Sigmoid colon (tissue), 7 donors: Measurements from ENCODE around the gene MTFMT. TPM values are rescaled to one million over a fixed set of nuclear protein-coding genes. Genes with fewer than 3 reads are reported as not detected.

Experiments used
- DNase-seq: peaks from one replicate; pipeline ENCODE4 v3.0.0-alpha.2; 2019
- H3K27ac ChIP-seq, 4 donors: fragments of 200-600 bp; sonication (generic); one replicate each; pipeline ENCODE4 v1.5.1; 2016 to 2019; ENCODE audit warnings: mild to moderate bottlenecking in 1 of 4
- H3K27me3 ChIP-seq, 3 donors: fragments of 200-600 bp; sonication (generic); one replicate each; pipeline ENCODE4 v1.5.1; 2019; ENCODE audit warnings: mild to moderate bottlenecking in 1 of 3
- H3K36me3 ChIP-seq, 4 donors: fragments of 200-600 bp; sonication (generic); one replicate each; pipeline ENCODE4 v1.5.1; 2016 to 2019
- H3K4me1 ChIP-seq, 4 donors: fragments of 200-600 bp; sonication (generic); one replicate each; pipeline ENCODE4 v1.5.1; 2017 to 2019
- H3K4me3 ChIP-seq, 4 donors: fragments of 200-600 bp; sonication (generic); one replicate each; pipeline ENCODE4 v1.5.1; 2017 to 2019; ENCODE audit warnings: mild to moderate bottlenecking in 2 of 4, moderate library complexity in 1 of 4
- H3K9me3 ChIP-seq, 4 donors: fragments of 200-600 bp in 3 of 4; sonication (generic) in 3 of 4; one replicate each; pipeline versions ENCODE4 v1.5.1 to v1.6.1; 2013 to 2019
- EP300 ChIP-seq, 4 donors: sonication (generic); formaldehyde crosslinking; IDR thresholded peaks; one replicate each; pipeline ENCODE4 v1.6.1; 2017; ENCODE audit warnings: antibody characterized with exemption in 4 of 4
- POLR2A ChIP-seq, 2 donors: fragments of 450-650 bp; IDR thresholded peaks; one replicate each; pipeline ENCODE4 v1.6.1; 2016; ENCODE audit warnings: antibody characterized with exemption in 2 of 2, mild to moderate bottlenecking in 2 of 2, moderate library complexity in 2 of 2
- POLR2AphosphoS5 ChIP-seq, 4 donors: sonication (generic); formaldehyde crosslinking; IDR thresholded peaks; one replicate each; pipeline ENCODE4 v1.6.1; 2017; ENCODE audit warnings: antibody characterized with exemption in 4 of 4
- WGBS, 2 donors: extraction: QIAGEN DNeasy Blood & Tissue Kit; methylation state at CpG; one replicate each; pipeline ENCODE4 v1.1.7; 2013; 5-methylcytosine and 5-hydroxymethylcytosine counted together
- intact Hi-C: fragments of 100-400 bp; cut with DNase I; formaldehyde crosslinking; loops from one replicate; pipeline ENCODE4 v1.15.1; 2023
- polyA plus RNA-seq, 3 donors: library from polyadenylated mRNA; stranded (reverse); fragments of 200-250 nt; gene quantifications; one replicate each; pipeline ENCODE4 v1.2.3, GENCODE V29; 2013
- total RNA-seq, 4 donors: library from RNA; depleted of rRNA; stranded (reverse); fragments of >200 nt; gene quantifications; one replicate each; pipeline ENCODE4 v1.1.0, GENCODE V29; 2016
- TF ChIP-seq, protein P1 (sequence below), 4 experiments: fragments of 450-650 bp in 3 of 4; fragments of 200-600 bp in 1 of 4; IDR thresholded peaks; one replicate each; pipeline ENCODE4 v1.5.1; 2016 to 2019; ENCODE audit warnings: antibody characterized with exemption in 4 of 4, mild to moderate bottlenecking in 3 of 4, moderate library complexity in 2 of 4
- donor health status: healthy with polysubstance abuse.
- donor health status: Bipolar disorder and iron deficiency.
- donor health status: healthy.

Gene MTFMT
- total and polyA plus RNA-seq, 7 donors: 10.7 to 43.6 (median 31.3) TPM

DNA sequence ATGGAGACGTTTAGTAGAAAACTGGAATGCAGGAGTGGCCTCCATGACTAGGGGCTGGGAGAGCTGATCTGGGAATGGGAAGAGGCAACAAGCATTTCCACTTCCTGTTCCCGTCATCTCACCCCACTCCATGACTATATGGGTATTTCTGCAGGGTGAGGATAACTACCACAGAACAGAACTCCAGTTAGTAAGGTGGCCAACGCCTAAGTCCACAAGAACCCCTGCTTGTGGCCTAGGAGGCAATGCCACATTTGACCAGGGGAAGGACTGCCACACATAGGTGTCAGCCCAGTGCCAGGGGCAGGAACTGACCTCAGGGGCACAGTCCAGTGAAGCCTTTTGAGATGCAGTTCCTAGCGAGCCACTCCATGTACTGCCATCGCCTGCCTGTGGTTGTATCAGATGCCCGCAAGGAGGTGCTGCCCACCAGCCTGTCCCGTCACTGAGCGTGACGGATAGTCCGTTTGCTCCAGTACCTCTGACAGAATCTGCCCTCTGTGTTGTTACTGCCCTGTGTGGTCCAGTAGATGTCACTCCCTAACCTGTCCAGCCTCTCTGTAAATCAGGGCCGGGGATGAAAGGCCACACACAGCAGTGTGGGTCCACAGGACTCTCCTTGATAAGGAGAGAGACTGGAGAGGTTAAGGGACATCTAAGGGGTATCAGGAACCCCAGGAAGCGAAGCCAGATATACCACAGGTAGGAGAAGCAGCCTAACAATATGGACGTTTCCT is 3.5 kb upstream of the MTFMT start:
- WGBS, 2 donors: 16 to 31% methylated on average over 13 of the region's 13 CpGs
- H3K36me3 ChIP-seq: no peaks in the 10 kb centered on the region
- intact Hi-C loops: loop anchor here (2.0 kb wide), 2 partner anchors 50 to 68 kb away; no protein-coding TSS in a partner anchor
- TF ChIP-seq, protein P1, sequence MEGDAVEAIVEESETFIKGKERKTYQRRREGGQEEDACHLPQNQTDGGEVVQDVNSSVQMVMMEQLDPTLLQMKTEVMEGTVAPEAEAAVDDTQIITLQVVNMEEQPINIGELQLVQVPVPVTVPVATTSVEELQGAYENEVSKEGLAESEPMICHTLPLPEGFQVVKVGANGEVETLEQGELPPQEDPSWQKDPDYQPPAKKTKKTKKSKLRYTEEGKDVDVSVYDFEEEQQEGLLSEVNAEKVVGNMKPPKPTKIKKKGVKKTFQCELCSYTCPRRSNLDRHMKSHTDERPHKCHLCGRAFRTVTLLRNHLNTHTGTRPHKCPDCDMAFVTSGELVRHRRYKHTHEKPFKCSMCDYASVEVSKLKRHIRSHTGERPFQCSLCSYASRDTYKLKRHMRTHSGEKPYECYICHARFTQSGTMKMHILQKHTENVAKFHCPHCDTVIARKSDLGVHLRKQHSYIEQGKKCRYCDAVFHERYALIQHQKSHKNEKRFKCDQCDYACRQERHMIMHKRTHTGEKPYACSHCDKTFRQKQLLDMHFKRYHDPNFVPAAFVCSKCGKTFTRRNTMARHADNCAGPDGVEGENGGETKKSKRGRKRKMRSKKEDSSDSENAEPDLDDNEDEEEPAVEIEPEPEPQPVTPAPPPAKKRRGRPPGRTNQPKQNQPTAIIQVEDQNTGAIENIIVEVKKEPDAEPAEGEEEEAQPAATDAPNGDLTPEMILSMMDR (IDR thresholded peaks at IDR 0.05): peak; percentile 54 to 68 (median 58)
- TF ChIP-seq POLR2AphosphoS5 (IDR thresholded peaks at IDR 0.05): no peak
- no peaks in the 10 kb centered on the region for H3K9me3 ChIP-seq
- H3K27me3 ChIP-seq: no peaks in the 10 kb centered on the region
- peaks cover 0 to 23% (median 17%) of the 10 kb centered on the region in 4 donors for H3K4me1 ChIP-seq
- H3K27ac ChIP-seq: peak overlapping the region in 1 of 4 donors; percentile 15
- no peak overlapping the region for H3K4me3 ChIP-seq
- DNase-seq: peak; percentile 74

GRCh38 chr15:65029736-65030208 is 333 bp upstream of the MTFMT start:
- intact Hi-C loops: no loop called here
- H3K27ac ChIP-seq: peak overlapping the region; percentile 76 to 87 (median 86)
- H3K27me3 ChIP-seq: no peaks in the 10 kb centered on the region
- DNase-seq: no peak
- H3K4me1 ChIP-seq: peaks cover 0 to 25% (median 21%) of the 10 kb centered on the region in 4 donors
- TF ChIP-seq POLR2AphosphoS5 (IDR thresholded peaks at IDR 0.05) (no peak), EP300 (IDR thresholded peaks at IDR 0.05) (no peak), POLR2A (IDR thresholded peaks at IDR 0.05) (no peak)
- TF ChIP-seq, protein P1 (IDR thresholded peaks at IDR 0.05): no peak
- H3K4me3 ChIP-seq: peak overlapping the region; percentile 65 to 96 (median 86)
- peaks cover 0 to 21% (median 6%) of the 10 kb centered on the region in 4 donors for H3K36me3 ChIP-seq
- H3K9me3 ChIP-seq: no peaks in the 10 kb centered on the region
- WGBS, 2 donors: 61 to 63% methylated on average over 12 of the region's 12 CpGs

DNA sequence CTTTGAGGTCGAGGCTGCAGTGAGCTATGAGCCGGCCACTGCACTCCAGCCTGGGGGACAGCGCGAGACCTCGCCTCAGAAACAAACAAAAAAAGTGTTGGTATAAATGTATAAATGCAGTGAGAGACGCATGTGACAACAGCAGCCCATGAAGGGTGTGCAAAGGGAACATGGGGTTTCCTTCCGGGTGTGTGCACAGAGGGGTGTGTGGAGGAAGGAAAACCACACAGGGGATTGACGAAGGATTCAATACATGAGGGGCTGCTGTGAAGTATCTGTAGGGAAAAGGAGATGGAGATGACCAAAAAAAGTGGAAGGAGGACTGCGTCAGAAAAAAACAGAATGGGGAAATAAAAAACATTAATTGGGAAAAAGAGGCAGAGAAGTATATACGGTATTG is 1.1 kb downstream of the MTFMT start:
- WGBS, 2 donors: 11 to 30% methylated on average over 10 of the region's 10 CpGs
- peaks cover 0 to 18% (median 13%) of the 10 kb centered on the region in 4 donors for H3K4me1 ChIP-seq
- no peak for DNase-seq
- H3K36me3 ChIP-seq: peaks cover 0 to 35% (median 14%) of the 10 kb centered on the region in 4 donors
- no peaks in the 10 kb centered on the region for H3K27me3 ChIP-seq
- intact Hi-C loops: no loop called here
- peak overlapping the region; percentile 65 to 96 (median 86) for H3K4me3 ChIP-seq
- H3K27ac ChIP-seq: peak overlapping the region in 2 of 4 donors; percentile 86 to 87
- H3K9me3 ChIP-seq: no peaks in the 10 kb centered on the region
- TF ChIP-seq POLR2AphosphoS5 (IDR thresholded peaks at IDR 0.05) (no peak), POLR2A (IDR thresholded peaks at IDR 0.05) (no peak), EP300 (IDR thresholded peaks at IDR 0.05) (no peak)
- TF ChIP-seq, protein P1 (IDR thresholded peaks at IDR 0.05): no peak

DNA sequence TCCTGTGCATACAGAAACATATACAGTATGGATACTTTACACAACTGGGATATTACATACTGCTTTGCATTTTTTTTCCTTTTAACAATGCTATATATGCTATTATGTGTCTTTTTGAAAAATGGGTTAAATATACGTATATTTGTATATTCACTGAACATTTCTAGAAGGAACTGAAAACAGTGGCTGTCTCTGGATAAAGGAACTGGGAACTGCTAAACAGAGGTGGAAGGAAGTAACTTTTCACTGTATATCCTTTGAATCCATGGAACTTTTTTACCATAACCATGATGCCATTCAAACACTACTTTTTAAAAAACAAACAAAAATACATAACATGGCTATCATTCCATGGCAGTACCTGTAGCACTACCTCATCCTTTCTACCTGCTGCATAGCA is 1.8 kb downstream of the MTFMT start:
- Histone ChIP-seq H3K4me1 (peaks cover 0 to 13% (median 11%) of the 10 kb centered on the region in 4 donors), H3K4me3 (no peak overlapping the region), H3K27ac (no peak overlapping the region), H3K9me3 (no peaks in the 10 kb centered on the region), H3K36me3 (peaks cover 0 to 42% (median 15%) of the 10 kb centered on the region in 4 donors), H3K27me3 (no peaks in the 10 kb centered on the region)
- TF ChIP-seq EP300 (IDR thresholded peaks at IDR 0.05): no peak
- TF ChIP-seq POLR2A (IDR thresholded peaks at IDR 0.05): no peak
- no peak for TF ChIP-seq POLR2AphosphoS5 (IDR thresholded peaks at IDR 0.05)
- TF ChIP-seq, protein P1 (IDR thresholded peaks at IDR 0.05): no peak
- DNase-seq: no peak
- 75 to 89% methylated on average over 1 of the region's 1 CpG for WGBS, 2 donors
- intact Hi-C loops: no loop called here
